OCI-LY7 (cell line): ENCODE data around the gene APOC4.

Experiments used
- EZH2phosphoT487 ChIP-seq: fragments of 200-600 bp; sonication (generic); IDR thresholded peaks from 2 replicates; pipeline ENCODE4 v1.6.1; 2018; ENCODE audit warnings: low read depth, borderline replicate concordance, mild to moderate bottlenecking, mixed run types, antibody characterized with exemption, low read length, moderate library complexity, mixed read lengths
- TF ChIP-seq, protein P1 (sequence below): fragments of 200-600 bp; sonication (generic); conservative IDR thresholded peaks from 2 replicates; pipeline ENCODE4 v1.5.1; 2014; ENCODE audit warnings: mild to moderate bottlenecking, antibody characterized with exemption, low read length, moderate library complexity, mixed read lengths

DNA sequence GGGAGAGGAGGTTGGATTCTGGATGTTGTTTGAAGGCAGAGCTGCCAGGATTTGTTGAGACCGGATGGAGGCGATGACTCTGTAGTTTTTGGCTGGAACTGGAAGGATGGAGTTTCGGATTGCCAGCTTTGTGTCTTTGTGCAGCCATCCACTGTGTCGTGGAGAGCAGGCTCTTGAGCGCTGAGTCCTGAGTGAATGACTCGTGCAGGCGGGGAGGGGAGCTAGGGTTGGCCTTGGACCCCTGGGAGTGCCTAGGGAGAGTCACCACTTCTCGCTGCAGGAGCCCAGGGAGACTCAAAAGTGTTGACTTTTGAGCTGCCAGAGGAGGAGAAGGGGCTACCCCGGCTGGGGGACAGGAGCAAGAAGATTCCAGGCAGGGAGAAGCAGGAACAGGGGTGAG is 47.1 kb upstream of the APOC4 start:
- TF ChIP-seq, protein P1, sequence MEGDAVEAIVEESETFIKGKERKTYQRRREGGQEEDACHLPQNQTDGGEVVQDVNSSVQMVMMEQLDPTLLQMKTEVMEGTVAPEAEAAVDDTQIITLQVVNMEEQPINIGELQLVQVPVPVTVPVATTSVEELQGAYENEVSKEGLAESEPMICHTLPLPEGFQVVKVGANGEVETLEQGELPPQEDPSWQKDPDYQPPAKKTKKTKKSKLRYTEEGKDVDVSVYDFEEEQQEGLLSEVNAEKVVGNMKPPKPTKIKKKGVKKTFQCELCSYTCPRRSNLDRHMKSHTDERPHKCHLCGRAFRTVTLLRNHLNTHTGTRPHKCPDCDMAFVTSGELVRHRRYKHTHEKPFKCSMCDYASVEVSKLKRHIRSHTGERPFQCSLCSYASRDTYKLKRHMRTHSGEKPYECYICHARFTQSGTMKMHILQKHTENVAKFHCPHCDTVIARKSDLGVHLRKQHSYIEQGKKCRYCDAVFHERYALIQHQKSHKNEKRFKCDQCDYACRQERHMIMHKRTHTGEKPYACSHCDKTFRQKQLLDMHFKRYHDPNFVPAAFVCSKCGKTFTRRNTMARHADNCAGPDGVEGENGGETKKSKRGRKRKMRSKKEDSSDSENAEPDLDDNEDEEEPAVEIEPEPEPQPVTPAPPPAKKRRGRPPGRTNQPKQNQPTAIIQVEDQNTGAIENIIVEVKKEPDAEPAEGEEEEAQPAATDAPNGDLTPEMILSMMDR: no peak
- no peak for TF ChIP-seq EZH2phosphoT487
